H1 (cell line): ENCODE measurements around the gene SOX4.

Experiments used
- CBX8 ChIP-seq: fragments of 300-800, 300-1000 bp; sonication (generic); IDR thresholded peaks from 2 replicates; pipeline ENCODE4 v1.7.1; 2016; ENCODE audit warnings: low read depth, low read length, borderline replicate concordance
- CEBPB ChIP-seq: IDR thresholded peaks from 2 replicates; pipeline ENCODE4 v1.6.1; 2012; ENCODE audit warnings: low read depth, low read length
- CTCF ChIP-seq, 3 experiments: IDR thresholded peaks; 1 replicate in 2 of 3; 2 replicates in 1 of 3; pipeline versions ENCODE4 v1.5.1 to v1.6.1; 2011; ENCODE audit warnings: low read length in 3 of 3, mild to moderate bottlenecking in 3 of 3, inconsistent platforms in 2 of 3, low read depth in 1 of 3, moderate library complexity in 1 of 3; ENCODE audit not compliant: insufficient read depth in 1 of 3; ENCODE audit errors: control extremely low read depth in 1 of 3
- FOSL1 ChIP-seq: IDR thresholded peaks from 2 replicates; pipeline ENCODE4 v1.6.1; 2011; ENCODE audit warnings: mild to moderate bottlenecking, low read depth, low read length, moderate library complexity; ENCODE audit not compliant: insufficient read depth
- GTF2F1 ChIP-seq: IDR thresholded peaks from 2 replicates; pipeline ENCODE4 v1.6.1; 2012; ENCODE audit warnings: low read depth, low read length, improper control_type of control experiment, borderline replicate concordance
- POLR2A ChIP-seq, 2 experiments: IDR thresholded peaks; 1 replicate in 1 of 2; 2 replicates in 1 of 2; pipeline ENCODE4 v1.6.1; 2011; ENCODE audit warnings: low read depth in 2 of 2, low read length in 2 of 2, mild to moderate bottlenecking in 2 of 2; ENCODE audit errors: control extremely low read depth in 1 of 2
- POLR2AphosphoS5 ChIP-seq: IDR thresholded peaks from 2 replicates; pipeline ENCODE4 v1.6.1; 2011; ENCODE audit warnings: low read depth, low read length
- RAD21 ChIP-seq, 2 experiments: IDR thresholded peaks in 1 of 2; conservative IDR thresholded peaks in 1 of 2; 2 replicates each; pipeline ENCODE4 v1.6.1; 2011; ENCODE audit warnings: low read depth in 2 of 2, low read length in 2 of 2, improper control_type of control experiment in 1 of 2, inconsistent platforms in 1 of 2, mild to moderate bottlenecking in 1 of 2, moderate library complexity in 1 of 2
- RFX5 ChIP-seq: IDR thresholded peaks from 2 replicates; pipeline ENCODE4 v1.6.1; 2011; ENCODE audit warnings: low read depth, low read length, improper control_type of control experiment, borderline replicate concordance
- SP1 ChIP-seq: IDR thresholded peaks from 2 replicates; pipeline ENCODE4 v1.6.1; 2011; ENCODE audit warnings: low read depth, low read length
- TAF7 ChIP-seq: optimal IDR thresholded peaks from 2 replicates; pipeline ENCODE3; 2011; ENCODE audit warnings: low read depth, mild to moderate bottlenecking, inconsistent platforms, low read length, moderate library complexity, borderline replicate concordance
- USF2 ChIP-seq: IDR thresholded peaks from 2 replicates; pipeline ENCODE4 v1.6.1; 2011; ENCODE audit warnings: low read length, improper control_type of control experiment
- TF ChIP-seq, protein P1 (sequence below): IDR thresholded peaks from 2 replicates; pipeline ENCODE4 v1.6.1; 2011; ENCODE audit warnings: low read depth, mild to moderate bottlenecking, low read length; ENCODE audit not compliant: insufficient read depth

- TF ChIP-seq USF2 (no peak), CTCF (IDR thresholded peaks at IDR 0.05; ENCODE audit: control extremely low read depth in 1 of 3, insufficient read depth in 1 of 3, low read depth in 1 of 3, low read length in 3 of 3) (no peak), CEBPB (no peak), POLR2A (IDR thresholded peaks at IDR 0.05; ENCODE audit: control extremely low read depth in 1 of 2, low read depth in 2 of 2, low read length in 2 of 2) (no peak), RAD21 (IDR thresholded peaks at IDR 0.05 in 1 of 2, conservative IDR thresholded peaks at IDR 0.05 in 1 of 2; ENCODE audit: low read depth in 2 of 2, low read length in 2 of 2) (no peak), GTF2F1 (no peak), RFX5 (no peak), SP1 (no peak), POLR2AphosphoS5 (no peak), TAF7 (no peak), CBX8 (no peak), FOSL1 (no peak)
- TF ChIP-seq, protein P1, sequence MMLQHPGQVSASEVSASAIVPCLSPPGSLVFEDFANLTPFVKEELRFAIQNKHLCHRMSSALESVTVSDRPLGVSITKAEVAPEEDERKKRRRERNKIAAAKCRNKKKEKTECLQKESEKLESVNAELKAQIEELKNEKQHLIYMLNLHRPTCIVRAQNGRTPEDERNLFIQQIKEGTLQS, result no peak
These were observed 45.8 kb downstream of the SOX4 start for GRCh38 chr6:21639316-21639715.
